HepG2 (cell line): ENCODE measurements around the gene EWSR1. TPM values are rescaled to one million over a fixed set of nuclear protein-coding genes. Genes with fewer than 3 reads are reported as not detected.

Experiments
- ATAC-seq: fragments of 200-7000 bp; cut with Tn5 transposase; 3 replicates; pipeline ENCODE4 v1.9.1; 2020; ENCODE audit warnings: mild to moderate bottlenecking, moderate library complexity
- BruUV-seq: library from RNA; stranded (reverse); fragments of 400-500 nt; replicated peaks from 2 replicates; lab custom pipeline; 2021; lab: Mats Ljungman, UMichigan
- CTCF ChIA-PET: fragments of 300-600 bp; formaldehyde crosslinking; extraction: SDS; loops from one replicate; lab custom pipeline; 2021; ENCODE audit warnings: low total read pairs, inconsistent platforms, low intra/inter-chr PET ratio; lab: Yijun Ruan, JAX
- POLR2A ChIA-PET: fragments of 350-600 bp; sonication (Branson Sonifier 250); formaldehyde crosslinking; loops from one replicate; lab custom pipeline; 2020; ENCODE audit warnings: antibody characterized with exemption, inconsistent platforms; lab: Yijun Ruan, JAX
- DNase-seq: peaks from one replicate; pipeline ENCODE4 v3.0.0-alpha.2; 2015; ENCODE audit warnings: low spot score
- FAIRE-seq: peaks from 3 replicates; lab custom pipeline; 2011; peaks lifted over from hg19 to GRCh38; lab: Jason Lieb, UNC
- H2AFZ ChIP-seq: one replicate; pipeline ENCODE4 v1.6.1; 2011; ENCODE audit warnings: low read length, inconsistent platforms
- H3K27ac ChIP-seq: fragments of 300-600 bp; 3 replicates; pipeline ENCODE4 v1.8.0; 2011; ENCODE audit warnings: mixed run types, mild to moderate bottlenecking, mixed read lengths, low read length, inconsistent platforms; ENCODE audit not compliant: insufficient read depth; ENCODE audit errors: extremely low read length
- H3K27me3 ChIP-seq, 2 experiments: fragments of 200-600 bp in 1 of 2; 2 replicates in 1 of 2; 3 replicates in 1 of 2; pipeline versions ENCODE4 v1.6.0 to v1.8.0; 2011; ENCODE audit warnings: low read length in 2 of 2, mild to moderate bottlenecking in 2 of 2, moderate library complexity in 2 of 2, inconsistent platforms in 1 of 2; ENCODE audit not compliant: insufficient read depth in 2 of 2, control insufficient read depth in 1 of 2
- H3K36me3 ChIP-seq, 2 experiments: fragments of 200-600 bp in 1 of 2; replicated peaks in 1 of 2; 2 replicates in 1 of 2; 3 replicates in 1 of 2; pipeline versions ENCODE4 v1.5.1 to v1.8.0; 2011; ENCODE audit warnings: low read length in 2 of 2, inconsistent platforms in 1 of 2; ENCODE audit not compliant: insufficient read depth in 2 of 2, control insufficient read depth in 1 of 2
- H3K4me1 ChIP-seq: 2 replicates; pipeline ENCODE4 v1.5.1; 2012; ENCODE audit warnings: low read length, inconsistent platforms; ENCODE audit not compliant: insufficient read depth
- H3K4me2 ChIP-seq: 2 replicates; pipeline ENCODE4 v1.6.0; 2011; ENCODE audit warnings: low read depth, low read length, inconsistent platforms
- H3K4me3 ChIP-seq, 3 experiments: fragments of 200-600 bp in 1 of 3; sonication (generic), shearing (Covaris generic) in 1 of 3; replicated peaks in 1 of 3; 2 replicates each; pipeline ENCODE4 v1.5.1; 2011 to 2016; ENCODE audit warnings: low read length in 3 of 3, inconsistent platforms in 2 of 3, low read depth in 2 of 3, mild to moderate bottlenecking in 2 of 3, control low read depth in 1 of 3, mixed read lengths in 1 of 3; ENCODE audit not compliant: insufficient read depth in 1 of 3
- H3K79me2 ChIP-seq: one replicate; pipeline ENCODE4 v1.6.1; 2011; ENCODE audit warnings: low read length, inconsistent platforms; ENCODE audit not compliant: insufficient read depth
- H3K9ac ChIP-seq: 2 replicates; pipeline ENCODE4 v1.6.0; 2011; ENCODE audit warnings: mild to moderate bottlenecking, low read depth, low read length, inconsistent platforms; ENCODE audit not compliant: insufficient read depth
- H3K9me3 ChIP-seq: 2 replicates; pipeline ENCODE4 v1.5.1; 2012; ENCODE audit warnings: mild to moderate bottlenecking, low read length
- H4K20me1 ChIP-seq: 2 replicates; pipeline ENCODE4 v1.6.0; 2011; ENCODE audit warnings: inconsistent platforms, mild to moderate bottlenecking, low read length, moderate library complexity; ENCODE audit not compliant: insufficient read depth
- CAMTA2 ChIP-seq: sonication (generic); formaldehyde crosslinking; IDR thresholded peaks from 2 replicates; pipeline ENCODE4 v1.4.0; 2020; ENCODE audit warnings: mild to moderate bottlenecking, missing genetic modification reagents, borderline replicate concordance
- CENPX ChIP-seq: sonication (generic); formaldehyde crosslinking; IDR thresholded peaks from 2 replicates; pipeline ENCODE4 v1.9.0; 2021; ENCODE audit warnings: mild to moderate bottlenecking, missing genetic modification reagents, moderate library complexity
- HMGXB3 ChIP-seq: sonication (generic); formaldehyde crosslinking; IDR thresholded peaks from 2 replicates; pipeline ENCODE4 v1.4.0; 2020; ENCODE audit warnings: missing genetic modification reagents, borderline replicate concordance
- HNRNPH1 ChIP-seq: fragments of 200-400 bp; formaldehyde crosslinking; optimal IDR thresholded peaks from 2 replicates; pipeline ENCODE3; 2017; ENCODE audit warnings: mild to moderate bottlenecking, low read depth, low read length
- IRF9 ChIP-seq: sonication (generic); formaldehyde crosslinking; IDR thresholded peaks from 2 replicates; pipeline ENCODE4 v1.8.0; 2022; ENCODE audit warnings: missing genetic modification reagents, mild to moderate bottlenecking, borderline replicate concordance
- KLF11 ChIP-seq: IDR thresholded peaks from 2 replicates; pipeline ENCODE4 v1.6.1; 2016; ENCODE audit warnings: missing compliant biosample characterization
- MBNL3 ChIP-seq: fragments of 250-450 bp; sonication (Bioruptor Pico); conservative IDR thresholded peaks from 2 replicates; pipeline ENCODE4 v1.8.0; 2022; ENCODE audit warnings: mild to moderate bottlenecking, inconsistent platforms
- MYNN ChIP-seq: sonication (generic); formaldehyde crosslinking; IDR thresholded peaks from 2 replicates; pipeline ENCODE4 v1.4.0; 2020; ENCODE audit warnings: mild to moderate bottlenecking, low read depth, missing genetic modification reagents
- PHF20 ChIP-seq: sonication (generic); formaldehyde crosslinking; IDR thresholded peaks from 2 replicates; pipeline ENCODE4 v1.5.0; 2020; ENCODE audit warnings: mild to moderate bottlenecking, missing genetic modification reagents
- STAG1 ChIP-seq: sonication (generic); formaldehyde crosslinking; IDR thresholded peaks from 2 replicates; pipeline ENCODE4 v1.4.0; 2020; ENCODE audit warnings: missing genetic modification reagents
- ZC3H4 ChIP-seq: sonication (generic); formaldehyde crosslinking; IDR thresholded peaks from 2 replicates; pipeline ENCODE4 v1.4.0; 2020; ENCODE audit warnings: missing genetic modification reagents, borderline replicate concordance
- ZNF225 ChIP-seq: sonication (generic); formaldehyde crosslinking; IDR thresholded peaks from 2 replicates; pipeline ENCODE4 v1.4.0; 2020; ENCODE audit warnings: mild to moderate bottlenecking, missing genetic modification reagents
- ZNF33A ChIP-seq: sonication (generic); formaldehyde crosslinking; IDR thresholded peaks from 2 replicates; pipeline ENCODE4 v1.5.1; 2020; ENCODE audit warnings: missing genetic modification reagents, mild to moderate bottlenecking, moderate library complexity, borderline replicate concordance
- WGBS: methylation state at CpG from one replicate; pipeline ENCODE4 v1.1.6; 2017; ENCODE audit warnings: low lambda C conversion rate; 5-methylcytosine and 5-hydroxymethylcytosine counted together
- in situ Hi-C: cut with HindIII; loops from 2 replicates; pipeline ENCODE4 v1.10.0; 2017; ENCODE audit warnings: low pct_unique_long_range_greater_than_20kb; ENCODE audit not compliant: extremely low pct_ligation_motif_present
- intact Hi-C: fragments of 100-400 bp; cut with micrococcal nuclease; formaldehyde crosslinking; loops from one replicate; pipeline ENCODE4 v1.10.0; 2022; ENCODE audit not compliant: unreplicated experiment
- polyA plus RNA-seq, 8 experiments: library from polyadenylated mRNA; depleted of rRNA in 3 of 8; stranded (reverse) in 7 of 8; unstranded in 1 of 8; fragments of >200 nt; fragmentation: Illumina TruSeq in 4 of 8; extraction: Trizol in 4 of 8; gene quantifications; 2 replicates each; pipeline versions ENCODE4 v1.2.1 to v1.2.3, GENCODE V29; 2011 to 2016; ENCODE audit warnings: low read depth in 4 of 8, missing spikeins in 1 of 8, mixed read lengths in 1 of 8; ENCODE audit not compliant: insufficient read depth in 1 of 8
- total RNA-seq, 5 experiments: library from RNA; depleted of rRNA; stranded (reverse); fragments of >200 nt; fragmentation: Illumina TruSeq; extraction: Trizol; gene quantifications; 2 replicates each; pipeline ENCODE4 v1.2.3, GENCODE V29; 2016; ENCODE audit warnings: low read depth in 1 of 5

EWSR1 gene
- total and polyA plus RNA-seq, 2 of the 13 experiments (the other 11 are each of a cell fraction or from before 2014, with no cell fraction given), result 211 to 326 TPM

DNA sequence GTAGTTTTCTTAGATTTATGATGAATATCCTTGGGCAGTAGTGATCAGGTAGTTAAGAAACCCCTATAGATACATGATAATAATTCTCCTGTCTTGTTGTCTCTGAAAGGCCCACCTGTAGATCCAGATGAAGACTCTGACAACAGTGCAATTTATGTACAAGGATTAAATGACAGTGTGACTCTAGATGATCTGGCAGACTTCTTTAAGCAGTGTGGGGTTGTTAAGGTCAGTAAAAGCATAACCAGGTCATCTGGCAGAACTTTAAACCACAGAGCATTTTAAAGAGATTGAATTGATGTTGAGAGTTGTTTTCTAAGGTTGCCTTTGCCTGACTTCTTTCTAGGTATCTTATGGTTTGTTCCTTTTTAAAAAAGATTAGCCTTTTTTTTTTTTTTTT is 24.3 kb downstream of the EWSR1 start:
- in situ Hi-C loops (no loop called here), intact Hi-C loops (no loop called here)
- Histone ChIP-seq H3K9ac (no peak overlapping the region), H3K27ac (no peak overlapping the region), H3K79me2 (peaks cover 8% of the 10 kb centered on the region), H4K20me1 (peaks cover 8% of the 10 kb centered on the region; the same call in 1 of the 2 replicates), H3K4me3 (no peak overlapping the region), H3K4me2 (no peak overlapping the region), H2AFZ (no peak overlapping the region), H3K36me3 (peaks cover 45 to 98% of the 10 kb centered on the region in 2 experiments), H3K4me1 (no peaks in the 10 kb centered on the region), H3K9me3 (no peaks in the 10 kb centered on the region), H3K27me3 (no peaks in the 10 kb centered on the region)
- FAIRE-seq (no peak), ATAC-seq (no peak), DNase-seq (no peak)
- POLR2A ChIA-PET, result no interaction called here
- CTCF ChIA-PET, result no interaction called here
- TF ChIP-seq MYNN (CRISPR knock-in tag), result no peak
- no TSS peak for BruUV-seq

GRCh38 chr22:29298641-29299040 is 30.6 kb downstream of the EWSR1 start:
- Histone ChIP-seq H3K4me1 (peaks cover 11% of the 10 kb centered on the region), H3K9me3 (no peaks in the 10 kb centered on the region), H3K27ac (no peak overlapping the region), H2AFZ (no peak overlapping the region), H3K4me3 (no peak overlapping the region), H3K27me3 (no peaks in the 10 kb centered on the region), H3K9ac (no peak overlapping the region), H3K4me2 (no peak overlapping the region), H3K36me3 (peaks cover 32 to 60% of the 10 kb centered on the region in 2 experiments), H3K79me2 (no peaks in the 10 kb centered on the region), H4K20me1 (0 out of 2 replicates have a peak, but pooled peaks cover 9% of the 10 kb centered on the region)
- no TSS peak for BruUV-seq
- CTCF ChIA-PET, result no interaction called here
- no peak for DNase-seq
- in situ Hi-C loops (no loop called here), intact Hi-C loops (no loop called here)
- no peak for ATAC-seq
- no peak for FAIRE-seq
- WGBS, result 96% methylated on average over 4 of the region's 8 CpGs
- POLR2A ChIA-PET, result no interaction called here
- TF ChIP-seq KLF11 (CRISPR knock-in tag) (no peak), CAMTA2 (CRISPR knock-in tag) (no peak), ZNF225 (no peak), ZNF33A (CRISPR knock-in tag) (no peak), ZC3H4 (CRISPR knock-in tag) (no peak), IRF9 (CRISPR knock-in tag) (no peak), HNRNPH1 (no peak), STAG1 (CRISPR knock-in tag) (no peak), HMGXB3 (CRISPR knock-in tag) (no peak), MBNL3 (CRISPR knock-in tag) (no peak), PHF20 (CRISPR knock-in tag) (no peak), CENPX (CRISPR knock-in tag) (no peak)
